Pericardium fibroblast (primary cell): ENCODE results near the gene HMBS. TPM values are rescaled to one million over a fixed set of nuclear protein-coding genes. Genes with fewer than 3 reads are reported as not detected.

Experiments used
- total RNA-seq: library from RNA; depleted of rRNA; stranded (reverse); fragments of >200 nt; gene quantifications from 2 replicates; pipeline ENCODE4 v1.2.3, GENCODE V29; 2015

Gene HMBS
- total RNA-seq: 19.7 and 27.9 TPM in 2 replicates

DNA sequence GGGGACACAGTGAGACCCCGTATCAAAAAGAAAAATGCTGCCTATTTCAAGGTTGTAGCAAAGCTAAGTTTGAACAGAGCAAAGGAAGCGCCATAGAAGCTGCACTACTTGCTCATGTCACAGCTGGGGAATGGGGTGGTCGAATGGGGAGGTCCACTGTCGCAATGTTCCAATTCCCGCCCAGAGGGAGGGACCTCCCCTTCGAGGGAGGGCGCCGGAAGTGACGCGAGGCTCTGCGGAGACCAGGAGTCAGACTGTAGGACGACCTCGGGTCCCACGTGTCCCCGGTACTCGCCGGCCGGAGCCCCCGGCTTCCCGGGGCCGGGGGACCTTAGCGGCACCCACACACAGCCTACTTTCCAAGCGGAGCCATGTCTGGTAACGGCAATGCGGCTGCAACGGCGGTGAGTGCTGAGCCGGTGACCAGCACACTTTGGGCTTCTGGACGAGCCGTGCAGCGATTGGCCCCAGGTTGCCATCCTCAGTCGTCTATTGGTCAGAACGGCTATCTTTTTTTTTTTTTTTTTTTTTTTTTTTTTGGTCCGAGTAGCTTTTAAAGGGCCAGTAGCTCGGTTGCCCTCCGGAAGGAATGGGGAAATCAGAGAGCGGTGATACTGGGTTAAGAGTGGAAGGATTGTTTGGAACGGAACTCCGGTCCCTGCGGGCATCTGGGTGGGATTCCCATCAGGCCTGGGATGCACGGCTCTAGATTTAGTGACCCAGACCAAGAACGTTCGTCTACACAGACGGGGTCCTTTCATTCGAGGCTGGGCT, at the start of gene HMBS:
TSS of gene HMBS (plus strand) at position 219 of the 774 bp plus-strand sequence. CDS start at position 372, 153 bp downstream.

DNA sequence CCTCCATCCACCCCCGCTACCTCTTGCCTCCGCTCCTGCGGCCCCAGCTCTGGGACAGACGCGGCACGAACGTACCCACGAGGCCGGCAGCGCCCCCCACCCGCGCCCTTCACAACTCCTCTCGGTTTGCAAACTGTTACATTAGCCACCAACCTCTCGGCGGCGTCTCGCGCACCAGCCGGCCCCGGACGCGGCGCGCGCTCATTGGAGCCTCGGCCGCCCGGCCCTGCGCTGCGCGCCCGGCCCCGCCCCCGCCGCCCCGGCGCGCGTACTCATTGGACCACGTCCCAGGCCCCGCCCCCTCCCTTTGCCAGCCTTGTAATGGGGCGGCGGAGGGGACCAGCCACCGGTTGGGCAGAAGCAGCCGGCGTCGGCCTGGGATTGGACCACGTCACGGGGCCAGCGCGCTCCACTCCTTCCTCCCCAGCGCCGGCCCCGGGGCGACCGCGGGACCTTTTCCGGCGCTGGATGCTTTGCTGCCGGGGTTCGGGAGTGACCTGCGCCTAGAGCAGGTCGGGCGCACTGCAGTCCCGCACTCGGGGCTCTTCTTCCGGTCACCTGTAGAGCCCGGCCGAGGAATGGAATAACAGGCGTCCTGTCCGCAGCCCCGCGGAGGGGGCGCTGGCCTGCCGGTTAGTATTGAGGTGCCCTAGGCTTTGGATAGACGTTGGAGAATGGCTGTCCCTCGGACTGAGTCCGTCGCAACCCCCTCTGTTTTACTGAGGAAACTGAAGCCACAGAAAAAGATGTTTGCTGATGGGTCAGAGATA, 27.5 kb upstream of the HMBS start, which contains the start of gene HYOU1:
TSS of gene HYOU1 (minus strand) at position 206 of the 770 bp plus-strand sequence. CDS start 1,045 bp downstream, outside the sequence.

DNA sequence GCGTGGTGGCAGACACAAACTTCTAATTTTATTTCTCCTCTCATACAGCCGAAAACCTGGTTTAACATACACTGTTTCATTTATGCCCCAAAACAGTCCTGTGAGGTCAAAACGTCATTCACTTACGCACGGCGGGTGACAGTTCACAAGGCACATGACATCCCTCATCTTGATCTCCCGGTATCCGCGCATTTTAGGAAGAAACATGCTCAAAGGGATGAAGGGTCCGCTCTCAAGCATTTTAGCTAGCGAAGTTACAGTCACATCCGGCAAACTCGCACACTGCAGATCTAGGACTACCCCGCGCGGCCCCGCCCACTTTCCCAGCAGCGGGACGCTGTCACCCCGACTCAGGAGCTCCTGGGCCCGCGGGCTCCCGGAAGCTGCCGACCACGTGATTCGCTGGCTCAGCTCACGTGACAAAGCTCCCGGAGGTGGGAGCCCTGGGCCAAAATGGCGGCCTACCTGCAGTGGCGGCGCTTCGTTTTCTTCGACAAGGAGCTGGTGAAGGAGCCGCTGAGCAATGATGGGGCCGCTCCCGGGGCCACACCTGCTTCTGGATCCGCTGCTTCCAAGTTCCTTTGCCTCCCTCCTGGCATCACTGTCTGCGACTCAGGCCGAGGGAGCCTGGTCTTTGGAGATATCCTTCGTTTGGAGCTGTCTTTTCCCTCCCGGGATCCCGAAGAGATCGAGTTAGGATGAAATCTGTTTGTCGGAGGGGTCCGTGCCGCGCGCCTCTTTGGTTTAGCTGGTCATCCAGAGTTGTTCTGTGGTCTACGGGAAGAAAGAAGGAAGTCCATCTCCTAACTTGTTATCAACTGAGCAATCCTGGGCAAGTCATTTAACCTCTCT, 17.1 kb upstream of the HMBS start, which contains the start of gene VPS11:
TSS of gene VPS11 (plus strand) at position 448 of the 852 bp plus-strand sequence. CDS start at position 454, 6 bp downstream.

DNA sequence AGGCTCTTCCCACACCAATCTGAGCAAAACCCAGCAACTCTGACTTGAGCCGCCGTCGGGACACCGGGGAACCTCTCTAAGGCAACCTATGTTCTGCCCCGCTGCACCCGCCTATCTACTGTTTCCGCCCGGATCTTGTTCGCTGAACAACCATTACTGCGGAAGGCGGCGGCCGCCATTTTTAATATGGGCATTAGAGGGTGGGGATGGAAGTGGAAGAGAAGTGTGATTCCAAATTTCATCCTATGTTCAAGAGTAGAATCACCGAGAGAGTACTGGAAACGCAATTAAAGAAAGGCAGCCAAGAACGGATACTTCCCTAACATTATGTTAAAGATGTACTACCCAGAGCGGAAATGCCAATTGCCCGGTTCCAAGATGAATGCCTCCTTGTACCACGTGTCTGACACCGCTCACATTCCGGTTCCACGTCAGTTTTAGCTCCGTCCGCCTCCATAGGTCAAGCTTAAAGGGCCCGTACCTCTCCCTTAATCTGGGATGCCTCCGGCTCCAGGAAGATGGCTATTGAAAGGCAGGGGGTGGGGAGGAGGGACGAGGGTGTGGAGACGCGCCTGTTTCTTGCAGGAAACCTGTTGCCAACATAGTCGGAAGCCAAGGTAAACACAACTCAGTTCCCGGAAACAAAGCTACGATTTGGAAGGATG, 17.2 kb downstream of the HMBS start, which contains the start of gene DPAGT1:
TSS of gene DPAGT1 (minus strand) at position 95 of the 665 bp plus-strand sequence. CDS start 198 bp downstream, outside the sequence.

DNA sequence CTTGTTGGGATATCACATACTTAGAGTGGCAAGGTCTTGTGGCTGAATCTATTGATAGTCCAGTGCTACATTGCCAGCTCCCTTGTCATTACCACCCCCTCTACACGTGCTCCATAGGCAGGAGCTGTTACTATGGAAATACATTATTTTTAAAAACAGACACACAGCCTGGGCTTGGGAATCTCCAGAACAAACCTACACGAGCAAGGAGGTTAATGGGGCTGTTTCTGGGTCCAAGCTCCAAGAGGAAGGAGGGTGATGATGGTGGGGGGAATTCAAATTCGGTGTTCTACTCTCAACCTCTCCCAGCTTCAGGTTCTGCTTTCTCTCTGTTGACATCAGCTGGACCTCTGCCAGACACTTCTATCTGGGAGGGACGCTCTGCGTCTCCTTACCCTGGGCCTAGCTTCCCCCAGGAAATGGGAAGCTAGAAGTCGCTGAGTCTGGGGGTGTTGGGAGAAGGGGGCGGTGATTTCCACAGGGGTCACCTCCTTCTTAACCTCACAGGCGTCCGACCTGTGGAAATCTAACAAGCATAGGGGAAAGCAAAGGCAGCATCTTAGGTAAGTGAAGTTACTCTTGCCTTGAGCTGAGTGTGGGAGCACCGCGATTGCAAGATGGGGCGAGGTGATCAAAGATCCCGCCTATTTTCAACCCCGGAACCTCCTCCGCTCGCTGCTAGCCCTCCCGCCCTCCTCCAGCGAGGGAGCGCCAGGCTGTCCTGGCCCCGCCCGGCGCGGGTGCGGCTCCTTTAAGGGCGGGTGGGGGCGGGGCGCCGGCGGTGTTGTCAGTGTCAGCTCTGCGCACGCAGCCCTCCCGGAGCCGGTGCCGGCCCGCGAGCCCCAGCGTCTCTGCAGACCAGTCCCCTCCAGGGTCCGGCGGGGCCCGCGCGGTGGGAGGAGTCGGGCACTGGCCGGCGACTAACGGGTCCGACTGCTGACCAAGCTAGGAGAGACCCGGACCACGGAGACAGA, 22.2 kb downstream of the HMBS start, which contains the start of gene C2CD2L:
TSS of gene C2CD2L (plus strand) at position 781 of the 974 bp plus-strand sequence. CDS start 398 bp downstream, outside the sequence.

DNA sequence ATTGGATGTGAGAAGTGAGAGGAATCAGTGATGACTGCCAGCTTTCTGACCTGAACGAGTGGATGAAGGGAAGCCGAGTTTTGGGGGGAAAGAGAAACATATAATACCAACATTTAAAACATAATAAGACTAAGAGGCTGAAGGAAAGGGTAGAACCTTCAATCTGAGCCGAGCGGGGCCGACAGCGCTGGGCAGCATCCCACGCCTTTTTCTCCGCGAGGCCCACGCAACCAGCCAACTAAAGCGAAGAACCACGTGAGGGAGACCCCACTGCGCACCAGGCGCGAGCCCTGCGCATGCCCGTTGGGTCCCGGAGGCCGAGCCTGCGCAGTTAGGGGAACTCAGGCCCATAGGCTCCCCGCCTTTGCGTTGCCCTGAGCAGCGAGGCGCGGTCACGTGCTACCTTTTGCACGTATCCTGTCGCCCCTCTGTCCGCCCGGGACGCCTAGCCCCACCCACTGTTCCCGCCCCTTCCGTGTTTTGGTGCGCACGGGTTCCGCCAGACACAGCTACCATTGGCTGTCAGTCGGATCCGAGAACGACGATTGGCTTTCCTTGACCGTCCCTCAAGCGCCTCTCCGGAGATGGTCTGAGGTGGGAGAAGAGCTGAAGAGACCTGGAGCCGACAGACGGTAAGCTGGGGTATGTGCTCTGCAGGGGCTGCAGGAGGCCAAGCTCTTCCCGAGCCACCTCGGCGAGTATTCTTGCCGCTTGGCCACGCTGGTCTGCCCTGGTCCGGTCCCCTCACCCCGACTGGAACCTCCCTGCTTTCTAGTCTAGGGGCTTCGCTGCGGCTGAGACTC, 36.5 kb downstream of the HMBS start, which contains the start of gene HINFP:
TSS of gene HINFP (plus strand) at position 573 of the 803 bp plus-strand sequence. CDS start 5,365 bp downstream, outside the sequence.

Other genes with a start within 250 kb of the HMBS start
- not detected in 2 replicates for gene CXCR5, start 201.0 kb upstream of the HMBS start, total RNA-seq
- 38.5 and 40.0 TPM in 2 replicates for gene BCL9L, start 159.0 kb upstream of the HMBS start, total RNA-seq
- gene UPK2, start 128.6 kb upstream of the HMBS start, total RNA-seq: not detected in 2 replicates
- not detected in 2 replicates for gene FOXR1, start 113.1 kb upstream of the HMBS start, total RNA-seq
- gene CENATAC, start 86.7 kb upstream of the HMBS start, total RNA-seq: 3.5 and 10.0 TPM in 2 replicates
- gene RPS25, start 66.5 kb upstream of the HMBS start, total RNA-seq: 2,232 and 3,190 TPM in 2 replicates
- gene TRAPPC4, start 66.1 kb upstream of the HMBS start, total RNA-seq: 48.9 and 68.3 TPM in 2 replicates
- 8.9 and 11.9 TPM in 2 replicates for gene SLC37A4, start 54.0 kb upstream of the HMBS start, total RNA-seq
- 42.8 and 72.7 TPM in 2 replicates for gene HYOU1, start 27.7 kb upstream of the HMBS start, total RNA-seq
- 14.4 and 18.2 TPM in 2 replicates for gene VPS11, start 17.1 kb upstream of the HMBS start, total RNA-seq
- gene DPAGT1, start 17.0 kb downstream of the HMBS start, total RNA-seq: 21.8 and 23.6 TPM in 2 replicates
- gene C2CD2L, start 22.5 kb downstream of the HMBS start, total RNA-seq: 4.3 and 5.8 TPM in 2 replicates
- gene HINFP, start 36.7 kb downstream of the HMBS start, total RNA-seq: 9.2 and 9.8 TPM in 2 replicates
- not detected in 2 replicates for gene ABCG4, start 64.2 kb downstream of the HMBS start, total RNA-seq
- gene NLRX1, start 83.8 kb downstream of the HMBS start, total RNA-seq: 8.6 and 11.1 TPM in 2 replicates
- gene NHERF4, start 100.6 kb downstream of the HMBS start, total RNA-seq: not detected in 2 replicates
- gene CBL, start 121.5 kb downstream of the HMBS start, total RNA-seq: 7.0 and 22.9 TPM in 2 replicates
- 23.2 and 36.8 TPM in 2 replicates for gene MCAM, start 232.2 kb downstream of the HMBS start, total RNA-seq
- gene RNF26, start 249.6 kb downstream of the HMBS start, total RNA-seq: 9.9 and 11.7 TPM in 2 replicates